Measurements from ENCODE around the gene NEUROG3.
"Not testable (repeated sequence)": the region's sequence is repeated elsewhere in the genome, so short reads cannot be mapped to it uniquely, and the experiment has no call there.

The NEUROG3 gene

DNA sequence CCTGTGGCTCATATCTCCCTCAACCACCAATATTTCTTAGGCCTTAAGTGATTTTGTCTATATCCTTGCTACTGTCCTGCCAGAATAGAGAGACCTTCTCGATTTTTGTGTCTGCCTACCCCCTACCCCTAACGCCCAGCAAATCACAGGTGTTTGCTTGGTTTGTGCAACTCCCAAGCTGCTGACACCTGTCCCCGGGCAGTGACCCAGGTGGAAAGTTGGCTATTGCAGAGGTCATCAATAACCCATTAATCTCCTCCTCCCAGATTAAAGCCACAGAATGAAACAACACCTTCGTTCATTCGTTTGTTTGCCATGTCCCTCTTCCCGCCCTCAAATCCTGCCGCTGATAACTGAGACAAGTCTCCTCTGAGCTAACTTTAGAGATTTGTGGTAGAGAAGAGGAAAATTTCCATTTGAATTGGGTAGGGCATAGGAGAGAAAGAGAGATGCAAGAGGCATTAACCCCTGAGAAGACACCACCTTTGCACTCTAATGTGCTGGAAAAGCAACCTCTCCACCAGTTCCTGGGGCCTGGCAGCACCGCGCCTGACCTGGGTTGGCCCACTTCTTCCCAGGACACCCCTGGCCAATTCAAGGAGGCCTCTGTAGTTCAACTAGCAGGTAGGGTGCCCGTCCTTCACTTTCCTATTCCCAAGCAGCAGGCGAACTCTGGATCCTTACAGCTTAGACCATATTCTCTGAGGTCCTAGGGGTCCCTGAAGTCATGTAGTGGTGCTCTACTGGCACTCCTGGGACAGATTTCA is 3.0 kb downstream of the NEUROG3 start:
- DNase-seq = no peak

DNA sequence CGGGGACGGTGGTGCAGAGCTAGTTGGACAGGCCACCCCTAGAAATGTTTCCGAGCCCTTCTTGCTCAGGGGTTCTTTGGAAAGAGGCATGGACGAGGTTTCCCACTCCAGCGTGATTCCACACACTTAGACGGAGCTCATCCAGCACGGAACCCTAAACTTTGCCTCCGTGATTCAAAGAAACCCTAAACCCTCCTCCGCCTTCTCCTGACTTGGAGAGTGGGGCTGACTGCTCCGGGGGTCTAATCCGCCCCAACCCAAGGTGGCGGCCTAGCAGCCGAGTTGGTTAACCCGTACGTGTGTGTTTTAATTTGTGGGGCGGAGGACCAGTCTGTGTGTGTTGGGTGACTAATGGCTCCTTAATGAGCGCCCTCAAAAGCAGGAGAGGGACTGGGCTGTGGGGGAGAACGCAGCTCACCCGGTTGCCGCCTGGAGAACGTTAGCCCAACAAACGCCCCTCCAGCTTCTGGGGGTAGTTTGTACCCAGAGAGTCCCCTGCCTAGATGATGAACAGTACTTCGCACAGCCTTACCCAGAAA is 3.8 kb downstream of the NEUROG3 start:
- no peak for DNase-seq

DNA sequence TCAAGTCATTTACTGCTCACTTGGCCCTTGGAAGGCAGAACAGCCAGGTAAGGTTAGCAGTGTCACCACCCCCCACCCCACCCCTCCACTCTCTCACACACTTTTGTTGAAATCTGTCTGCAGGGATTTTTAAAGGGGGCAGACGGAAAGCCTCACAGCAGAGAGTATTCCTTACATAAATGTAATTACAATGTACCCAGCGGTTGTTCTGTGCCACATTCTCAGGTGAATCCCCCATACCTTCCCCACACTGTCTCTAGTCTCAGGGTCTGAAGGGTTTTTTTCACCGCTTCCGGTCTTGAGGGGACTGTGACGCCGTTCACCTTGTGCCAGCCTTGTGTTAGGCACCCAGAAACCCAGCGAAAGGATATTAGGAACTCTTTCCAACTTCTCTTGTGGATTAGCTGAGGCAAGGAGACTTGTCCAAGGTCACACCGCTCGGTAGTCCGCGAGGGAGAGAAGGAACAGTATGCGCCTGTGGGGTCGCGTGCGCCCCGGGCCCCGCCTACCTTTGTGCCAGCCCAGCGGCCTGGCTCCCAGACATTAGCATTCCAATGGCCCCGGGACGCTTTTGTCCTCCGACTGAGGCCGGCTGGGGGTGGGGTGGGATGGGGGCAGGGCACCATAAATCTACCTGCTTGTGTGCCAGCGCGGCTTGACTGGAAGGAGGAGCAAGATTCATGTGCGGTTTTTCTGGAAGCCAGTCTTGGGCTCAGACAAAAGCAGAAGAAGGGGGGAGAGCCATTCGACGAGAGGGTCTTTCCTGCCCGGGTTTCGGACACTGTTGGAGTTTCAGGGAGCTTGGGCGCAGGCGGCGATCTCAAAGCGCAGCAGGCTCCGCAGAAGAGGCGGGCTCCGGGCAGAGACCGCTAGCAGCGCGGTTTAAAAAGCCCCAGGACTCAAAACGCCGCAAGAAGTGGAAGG is 4.5 kb downstream of the NEUROG3 start:
- DNase-seq = no peak

DNA sequence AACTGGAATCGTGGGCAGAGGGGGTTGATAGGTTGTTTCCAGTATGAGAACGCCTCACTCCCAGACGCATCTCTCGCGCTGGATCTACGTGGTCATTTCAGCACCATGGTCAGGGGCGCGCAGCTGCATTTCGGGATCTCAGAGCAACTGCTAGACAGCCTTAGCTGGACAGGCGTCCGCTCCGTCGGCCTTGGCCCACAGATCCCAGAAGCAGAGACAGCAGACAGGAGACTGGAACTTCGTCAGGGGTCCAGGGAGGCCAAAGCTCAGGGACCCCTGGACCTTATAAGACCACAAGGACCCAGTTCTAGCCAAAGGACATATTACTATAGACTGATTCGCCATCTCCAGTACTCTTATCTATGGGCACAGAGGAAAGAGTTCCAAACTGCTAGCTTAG is 5.3 kb downstream of the NEUROG3 start:
- DNase-seq = no peak

DNA sequence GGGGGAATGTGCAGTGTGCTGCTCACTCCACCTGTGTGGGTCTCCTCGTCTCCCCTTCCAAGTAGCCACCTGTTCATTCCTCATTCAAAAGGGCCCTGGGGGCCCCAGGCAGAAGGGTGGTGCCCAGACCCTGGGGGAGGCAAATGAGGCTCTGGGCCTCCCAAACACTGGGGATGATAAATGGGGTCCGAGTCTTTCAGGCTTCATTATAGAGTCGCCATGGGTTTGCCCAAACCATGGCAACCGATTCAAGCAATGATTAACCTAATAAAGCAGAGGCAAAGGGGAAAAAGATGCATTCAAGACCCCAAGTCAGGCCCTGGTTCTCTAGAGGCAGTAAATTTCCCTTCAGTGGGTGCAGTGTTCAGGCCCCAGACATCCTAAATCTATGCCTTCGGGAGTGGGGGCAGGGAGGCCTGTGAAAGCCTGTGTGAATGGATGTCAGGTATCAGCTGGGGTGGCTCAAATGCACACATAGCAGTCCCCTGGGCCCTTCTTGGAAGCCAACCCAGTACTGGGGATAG is 10.4 kb downstream of the NEUROG3 start:
- DNase-seq = no peak

DNA sequence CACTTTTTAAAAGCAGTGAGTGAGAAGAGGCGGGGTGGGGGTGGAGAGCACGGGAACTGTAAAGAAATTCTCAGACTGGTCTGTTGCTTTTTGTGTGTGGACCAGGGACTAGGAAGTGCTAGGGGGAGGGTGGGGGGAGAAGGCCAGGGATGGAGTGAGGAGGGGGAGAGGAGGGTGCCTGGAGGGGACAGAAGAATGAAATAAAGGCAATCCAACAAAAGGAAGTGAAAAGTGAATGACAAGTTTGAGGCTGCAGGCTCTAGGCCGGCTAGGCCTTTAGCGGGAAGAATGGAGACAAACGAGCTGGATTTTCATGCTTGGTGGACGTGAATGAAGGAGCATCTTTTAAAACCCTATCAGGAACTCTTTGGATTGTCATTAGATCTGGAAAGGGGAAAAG is 13.7 kb downstream of the NEUROG3 start:
- DNase-seq = no peak

DNA sequence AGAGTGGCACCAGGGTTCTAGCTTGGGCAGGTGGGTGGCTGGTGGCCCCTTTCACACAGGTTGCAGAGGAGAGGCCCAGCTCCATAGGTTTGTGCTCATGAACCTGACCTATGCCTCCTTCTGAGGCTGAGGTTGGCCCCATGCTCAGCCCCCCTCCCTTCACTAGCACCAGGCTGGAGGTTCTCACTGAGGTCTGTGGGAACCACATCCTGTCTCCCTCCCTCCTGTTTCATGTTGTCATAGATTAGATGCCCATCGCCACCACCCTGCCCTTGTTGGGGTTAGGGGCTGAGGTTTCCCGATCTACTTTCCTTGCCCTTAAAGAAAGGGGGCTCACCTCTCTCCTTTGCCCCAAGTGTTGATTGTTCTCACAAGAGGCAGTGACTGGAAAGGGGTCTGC is 14.7 kb downstream of the NEUROG3 start:
- no peak for DNase-seq

DNA sequence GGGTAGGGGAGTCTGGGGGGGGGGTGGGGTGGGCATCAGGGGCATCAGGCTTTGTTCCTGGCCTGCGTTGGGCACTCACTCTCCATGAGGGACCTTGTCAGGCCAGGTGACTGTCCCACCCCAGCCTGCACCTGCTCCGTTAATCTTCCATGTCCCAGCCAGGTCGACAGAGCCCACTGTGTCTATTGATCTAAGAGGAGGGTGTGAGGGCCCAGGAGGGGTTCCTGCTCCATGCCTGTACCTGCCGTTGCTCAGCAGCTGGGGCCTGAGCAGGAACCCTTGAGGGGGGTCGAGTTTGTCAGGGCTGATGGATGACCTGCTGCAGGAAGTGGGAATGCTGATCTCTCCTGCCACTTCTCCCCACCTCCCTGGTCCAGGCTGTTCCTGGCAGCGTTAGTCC is 18.6 kb downstream of the NEUROG3 start:
- DNase-seq = no peak

DNA sequence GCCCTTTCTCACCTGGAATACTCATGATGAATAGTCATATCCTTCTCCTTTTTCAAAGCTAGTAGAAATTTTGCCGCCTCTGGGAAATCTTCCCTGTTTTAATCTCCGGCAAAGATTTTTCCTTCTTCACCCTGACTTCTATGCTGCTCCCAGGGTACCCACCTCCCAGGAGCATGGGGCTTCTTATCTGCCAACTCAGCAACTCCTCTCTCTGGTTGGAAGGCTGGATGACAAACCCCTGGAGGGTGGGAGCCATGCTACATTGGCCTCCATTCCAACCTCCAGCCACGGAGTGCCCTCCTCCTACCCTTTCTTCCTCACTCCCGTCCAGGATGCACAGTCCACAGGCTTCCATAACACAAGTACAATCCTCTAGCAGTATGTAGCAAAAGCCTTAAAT is 19.9 kb downstream of the NEUROG3 start:
- DNase-seq = no peak

DNA sequence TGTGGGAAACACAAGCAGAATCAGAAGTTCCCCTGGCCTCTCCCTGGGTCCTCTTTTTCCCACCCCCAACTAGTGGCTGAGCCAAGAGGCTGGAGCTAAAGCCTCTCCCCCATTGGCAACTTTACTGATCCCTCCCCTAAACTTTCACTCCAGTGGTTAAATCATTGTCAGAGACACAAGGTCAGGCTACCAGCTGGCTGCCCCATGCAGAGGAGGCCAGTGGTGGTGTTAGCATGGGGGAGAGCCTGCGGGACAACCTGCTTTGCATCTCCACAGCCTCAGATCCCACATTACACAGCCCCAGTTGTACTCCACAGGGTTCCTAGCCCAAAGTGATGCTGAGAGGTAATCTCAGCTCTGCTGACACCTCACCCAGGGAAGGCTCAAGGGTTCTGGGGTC is 21.0 kb downstream of the NEUROG3 start:
- DNase-seq = no peak

DNA sequence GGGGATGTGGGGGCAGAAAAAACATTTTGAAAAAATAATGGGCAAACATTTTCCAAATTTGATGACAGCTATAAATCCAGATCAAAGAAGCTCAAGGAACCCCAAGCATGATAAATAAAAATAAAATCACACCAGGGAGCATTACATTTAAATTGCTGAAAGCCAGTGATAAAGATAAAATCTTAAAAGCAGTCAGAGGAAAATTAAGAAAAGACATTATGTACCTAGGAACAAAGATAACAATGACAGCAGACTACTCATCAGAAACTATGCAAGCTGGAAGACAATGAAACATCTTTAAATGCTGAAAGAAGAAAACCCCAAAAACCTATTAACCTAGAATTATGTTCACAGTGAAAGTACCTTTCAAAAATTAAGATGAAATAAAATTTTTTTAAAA is 23.3 kb downstream of the NEUROG3 start:
- no peak for DNase-seq

DNA sequence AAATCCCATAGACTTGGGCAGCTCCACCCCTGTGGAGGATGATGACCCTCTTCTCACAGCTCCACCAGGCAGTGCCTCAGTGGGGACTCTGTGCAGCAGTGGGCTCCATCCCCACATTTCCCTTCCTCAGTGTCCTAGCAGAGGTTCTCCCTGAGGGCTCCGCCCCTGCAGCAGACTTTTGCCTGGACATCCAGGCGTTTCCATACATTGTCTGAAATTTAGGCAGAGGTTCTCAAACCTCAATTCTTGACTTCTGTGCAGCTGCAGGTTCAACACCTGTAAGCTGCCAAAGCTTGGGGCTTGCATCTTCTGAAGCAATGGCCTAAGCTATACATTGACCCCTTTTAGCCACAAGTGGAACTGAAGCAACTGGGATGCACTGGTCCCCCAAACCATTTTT is 31.8 kb downstream of the NEUROG3 start:
- no peak for DNase-seq

DNA sequence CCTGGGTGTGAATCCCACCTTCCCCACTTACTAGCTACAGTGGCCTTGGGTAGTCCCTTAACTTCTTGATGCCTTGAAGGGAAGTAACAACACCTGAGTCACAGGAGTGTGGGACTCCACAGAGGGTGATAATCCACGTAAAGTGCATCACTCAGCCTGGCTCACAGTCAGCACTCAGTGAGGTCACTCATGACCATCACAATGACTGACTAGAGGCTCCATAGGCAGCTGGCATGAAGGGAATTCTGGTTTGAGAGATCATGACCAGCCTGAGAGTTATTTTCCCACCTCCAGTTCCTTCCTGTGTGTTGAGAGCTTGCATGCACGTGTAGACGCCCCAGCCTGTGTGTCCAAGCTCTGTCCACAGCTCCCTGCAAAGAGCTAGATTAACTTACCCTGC is 34.8 kb downstream of the NEUROG3 start:
- DNase-seq = no peak

DNA sequence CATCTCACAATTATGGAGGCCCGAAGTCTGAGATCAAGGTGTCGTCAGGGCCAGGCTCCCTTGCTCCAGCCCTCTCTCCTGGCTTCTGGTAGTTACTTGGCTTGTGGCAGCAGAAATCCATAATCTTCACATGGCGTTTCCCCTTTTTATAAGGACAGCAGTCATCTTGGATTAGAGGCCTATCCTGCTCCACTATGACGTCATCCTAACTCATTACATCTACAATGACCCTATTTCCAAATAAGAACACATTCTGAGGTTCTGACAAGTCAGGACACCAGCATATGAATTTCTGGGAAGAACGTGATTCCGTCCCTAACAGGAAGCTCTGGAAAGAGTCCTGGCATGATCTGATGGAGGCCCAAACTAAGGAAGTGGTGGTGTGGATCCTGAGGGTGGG is 35.8 kb downstream of the NEUROG3 start:
- DNase-seq = no peak

DNA sequence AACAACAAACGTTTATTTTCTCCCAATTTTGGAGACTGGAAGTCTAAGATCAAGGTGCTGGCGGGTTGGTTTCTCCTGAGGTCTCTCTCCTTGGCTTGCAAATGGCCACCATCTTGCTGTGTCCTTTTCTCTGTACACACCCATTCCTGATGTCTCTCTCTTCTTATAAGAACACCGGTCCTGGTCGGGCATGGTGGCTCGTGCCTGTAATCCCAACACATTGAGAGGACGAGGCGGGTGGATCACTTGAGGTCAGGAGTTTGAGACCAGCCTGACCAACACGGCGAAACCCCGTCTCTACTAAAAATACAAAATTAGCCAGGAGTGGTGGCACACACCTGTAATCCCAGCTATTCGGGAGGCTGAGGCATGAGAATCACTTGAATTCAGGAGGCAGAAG is 36.7 kb downstream of the NEUROG3 start:
- not testable (repeated sequence) for DNase-seq

DNA sequence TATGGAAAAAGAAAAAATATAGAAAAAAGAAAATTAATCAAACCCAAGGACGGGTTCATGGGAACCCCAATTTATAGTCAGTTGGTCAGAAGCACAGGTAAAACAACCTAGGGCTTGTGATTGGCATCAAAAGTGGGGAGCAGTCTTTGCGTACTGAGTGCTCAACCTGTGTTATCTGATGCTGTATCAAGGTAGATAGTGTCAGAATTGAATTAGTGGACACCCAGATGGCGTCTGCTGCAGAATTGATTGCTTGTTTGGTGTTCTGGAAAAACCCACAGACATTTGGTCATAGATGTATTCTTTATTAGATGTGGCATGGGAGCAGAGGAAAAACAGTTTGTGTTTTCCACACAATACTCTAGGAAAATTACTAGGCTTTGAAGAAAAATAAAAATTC is 39.6 kb downstream of the NEUROG3 start:
- no peak for DNase-seq

DNA sequence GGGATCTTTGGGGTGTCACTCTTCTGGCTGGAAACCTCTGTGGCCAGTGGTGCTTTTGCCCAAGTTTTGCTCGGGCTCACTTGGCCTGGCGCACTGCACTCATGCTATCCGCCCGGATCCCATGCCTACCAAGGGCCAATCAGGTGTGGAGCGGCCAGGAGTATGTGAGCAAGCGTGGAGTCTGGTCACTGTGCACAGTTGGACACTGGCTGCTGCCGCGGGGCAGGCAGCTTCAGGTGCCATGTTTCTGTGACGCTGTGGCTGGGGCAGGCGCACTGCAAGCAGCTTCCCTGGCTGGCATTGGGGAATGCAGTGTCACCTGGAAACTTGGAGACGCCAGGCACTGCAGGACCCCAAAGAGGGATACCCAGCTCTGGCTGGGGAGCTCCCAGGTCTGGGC is 45.3 kb downstream of the NEUROG3 start:
- DNase-seq = no peak

All from CD4-positive, alpha-beta T cell treated with Interleukin-15 for 1 hour (primary cell).